PFSK-1 (cell line): Measurements from ENCODE around the gene IGLON5.

ENCODE experiments used
- FOXP2 ChIP-seq: optimal IDR thresholded peaks from 2 replicates; pipeline ENCODE3; 2011; ENCODE audit warnings: borderline replicate concordance, control low read depth, inconsistent platforms; ENCODE audit not compliant: insufficient read depth; ENCODE audit errors: extremely low read length, extremely low read depth
- POLR2AphosphoS5 ChIP-seq: IDR thresholded peaks from 2 replicates; pipeline ENCODE4 v1.6.1; 2012; ENCODE audit warnings: low read depth, mild to moderate bottlenecking, control low read depth, low read length, moderate library complexity
- REST ChIP-seq, 2 experiments: IDR thresholded peaks; 2 replicates each; pipeline versions ENCODE4 v1.6.1 to v1.8.0; 2011 to 2012; ENCODE audit warnings: low read depth in 2 of 2, low read length in 2 of 2, control low read depth in 1 of 2, inconsistent platforms in 1 of 2, mild to moderate bottlenecking in 1 of 2, moderate library complexity in 1 of 2; ENCODE audit not compliant: insufficient read depth in 1 of 2
- SIN3A ChIP-seq: IDR thresholded peaks from 2 replicates; pipeline ENCODE4 v1.6.1; 2012; ENCODE audit warnings: mild to moderate bottlenecking, low read length, moderate library complexity, borderline replicate concordance; ENCODE audit not compliant: insufficient read depth
- TAF1 ChIP-seq: IDR thresholded peaks from 2 replicates; pipeline ENCODE4 v1.6.1; 2012; ENCODE audit warnings: low read length, control low read depth, borderline replicate concordance; ENCODE audit not compliant: insufficient read depth

IGLON5 gene

GRCh38 chr19:51364200-51365106, 53.0 kb downstream of the IGLON5 start:
- TF ChIP-seq SIN3A (no peak), TAF1 (no peak), REST (IDR thresholded peaks at IDR 0.05; ENCODE audit: insufficient read depth in 1 of 2, low read depth in 2 of 2, low read length in 2 of 2) (no peak), FOXP2 (no peak), POLR2AphosphoS5 (no peak)

- TF ChIP-seq SIN3A (no peak), REST (IDR thresholded peaks at IDR 0.05; ENCODE audit: insufficient read depth in 1 of 2, low read depth in 2 of 2, low read length in 2 of 2) (no peak), POLR2AphosphoS5 (no peak; the same call in 1 of the 2 replicates), FOXP2 (no peak), TAF1 (no peak)
Observed at GRCh38 chr19:51365211-51365964, 53.9 kb downstream of the IGLON5 start.

- TF ChIP-seq SIN3A (no peak), REST (IDR thresholded peaks at IDR 0.05; ENCODE audit: insufficient read depth in 1 of 2, low read depth in 2 of 2, low read length in 2 of 2) (0 out of 4 replicates have a peak, but pooled peaks of 1 of the 2 experiments have one; percentile 18), POLR2AphosphoS5 (peak; percentile 7; the same call in 1 of the 2 replicates), FOXP2 (no peak), TAF1 (0 out of 2 replicates have a peak, but pooled peaks have one; percentile 13)
Observed at GRCh38 chr19:51365965-51366388, 54.5 kb downstream of the IGLON5 start, which contains the start of gene ETFB. ETFB (minus strand) TSS chr19:51366388; CDS start chr19:51366326, 62 bp downstream.

GRCh38 chr19:51366389-51367254, 55.2 kb downstream of the IGLON5 start:
- peak; percentile 74; the same call in 1 of the 2 replicates for TF ChIP-seq TAF1
- peak; percentile 94 for TF ChIP-seq POLR2AphosphoS5
- no peak for TF ChIP-seq FOXP2
